Endothelial cell of umbilical vein (primary cell): ENCODE data around the gene INPP5K. TPM values are rescaled to one million over a fixed set of nuclear protein-coding genes. Genes with fewer than 3 reads are reported as not detected.

Experiments
- BruUV-seq: library from RNA; stranded (reverse); fragments of 400-500 nt; replicated peaks from 2 replicates; lab custom pipeline; 2021; lab: Mats Ljungman, UMichigan
- CTCF ChIA-PET: fragments of 300-600, 350-600 bp; sonication (Branson Sonifier 250); formaldehyde crosslinking; loops from one replicate; lab custom pipeline; 2021; ENCODE audit warnings: antibody characterized with exemption, inconsistent platforms; lab: Charles Lee
- POLR2A ChIA-PET: fragments of 300-600, 350-600 bp; sonication (Branson Sonifier 250); formaldehyde crosslinking; loops from one replicate; lab custom pipeline; 2021; ENCODE audit warnings: antibody characterized with exemption, inconsistent platforms; lab: Charles Lee
- DNase-seq: peaks from one replicate; pipeline ENCODE4 v3.0.0-alpha.2; 2011; ENCODE audit warnings: low read depth, low spot score
- FAIRE-seq: peaks from 2 replicates; lab custom pipeline; 2011; peaks lifted over from hg19 to GRCh38; lab: Jason Lieb, UNC
- H2AFZ ChIP-seq: 2 replicates; pipeline ENCODE4 v1.6.0; 2012; ENCODE audit warnings: low read depth, low read length, control low read depth, inconsistent platforms
- H3K27ac ChIP-seq: 2 replicates; pipeline ENCODE4 v1.5.1; 2011; ENCODE audit warnings: low read depth, mild to moderate bottlenecking, control low read depth, low read length, moderate library complexity; ENCODE audit not compliant: insufficient read depth
- H3K27me3 ChIP-seq, 2 experiments: 2 replicates each; pipeline versions ENCODE4 v1.6.0 to v1.6.1; 2011; ENCODE audit warnings: low read length in 2 of 2, mixed read lengths in 1 of 2; ENCODE audit not compliant: control insufficient read depth in 2 of 2, insufficient read depth in 2 of 2
- H3K36me3 ChIP-seq, 2 experiments: 2 replicates in 1 of 2; 3 replicates in 1 of 2; pipeline ENCODE4 v1.5.1; 2011; ENCODE audit warnings: low read length in 2 of 2, mild to moderate bottlenecking in 1 of 2, moderate library complexity in 1 of 2; ENCODE audit not compliant: control insufficient read depth in 2 of 2, insufficient read depth in 2 of 2; ENCODE audit errors: extremely low read depth in 1 of 2
- H3K4me1 ChIP-seq: 3 replicates; pipeline ENCODE4 v1.5.1; 2011; ENCODE audit warnings: mild to moderate bottlenecking, low read length; ENCODE audit not compliant: control insufficient read depth, insufficient read depth; ENCODE audit errors: extremely low read depth
- H3K4me2 ChIP-seq: 2 replicates; pipeline ENCODE4 v1.6.1; 2011; ENCODE audit warnings: low read length, control low read depth, mixed read lengths; ENCODE audit not compliant: insufficient read depth
- H3K4me3 ChIP-seq, 3 experiments: fragments of 200-600 bp in 1 of 3; sonication (generic), shearing (Covaris generic) in 1 of 3; replicated peaks in 1 of 3; 2 replicates each; pipeline ENCODE4 v1.5.1; 2011 to 2016; ENCODE audit warnings: control low read depth in 3 of 3, low read length in 3 of 3, mild to moderate bottlenecking in 2 of 3, inconsistent platforms in 1 of 3, low read depth in 1 of 3, moderate library complexity in 1 of 3; ENCODE audit not compliant: insufficient read depth in 1 of 3
- H3K79me2 ChIP-seq: 2 replicates; pipeline ENCODE4 v1.6.0; 2012; ENCODE audit warnings: low read length, inconsistent platforms; ENCODE audit not compliant: control insufficient read depth, insufficient read depth
- H3K9ac ChIP-seq: replicated peaks from 2 replicates; pipeline ENCODE3; 2011; ENCODE audit warnings: low read length, control low read depth; ENCODE audit not compliant: insufficient read depth; ENCODE audit errors: extremely low read depth
- H3K9me1 ChIP-seq: replicated peaks from 3 replicates; pipeline ENCODE4 v1.6.0; 2011; ENCODE audit warnings: mild to moderate bottlenecking, low read length; ENCODE audit not compliant: control insufficient read depth, insufficient read depth; ENCODE audit errors: extremely low read depth
- H3K9me3 ChIP-seq: replicated peaks from 2 replicates; pipeline ENCODE4 v1.5.1; 2012; ENCODE audit warnings: low read length, inconsistent platforms; ENCODE audit not compliant: control insufficient read depth, insufficient read depth
- H4K20me1 ChIP-seq: replicated peaks from 2 replicates; pipeline ENCODE3; 2011; ENCODE audit warnings: mild to moderate bottlenecking, low read length; ENCODE audit not compliant: control insufficient read depth, insufficient read depth; ENCODE audit errors: extremely low read depth
- EZH2 ChIP-seq: IDR thresholded peaks from 2 replicates; pipeline ENCODE4 v1.6.1; 2012; ENCODE audit warnings: borderline replicate concordance, low read depth, mild to moderate bottlenecking, moderate library complexity, low read length, inconsistent platforms; ENCODE audit not compliant: severe bottlenecking
- FOS ChIP-seq: IDR thresholded peaks from 2 replicates; pipeline ENCODE4 v1.6.1; 2011; ENCODE audit warnings: mild to moderate bottlenecking, low read length, moderate library complexity, borderline replicate concordance; ENCODE audit not compliant: insufficient read depth
- GATA2 ChIP-seq: IDR thresholded peaks from 2 replicates; pipeline ENCODE4 v1.7.0; 2011; ENCODE audit warnings: low read depth, mild to moderate bottlenecking, moderate library complexity, mixed read lengths, low read length; ENCODE audit not compliant: insufficient read length, insufficient read depth
- JUN ChIP-seq: IDR thresholded peaks from 2 replicates; pipeline ENCODE4 v1.6.1; 2011; ENCODE audit warnings: borderline replicate concordance, low read depth; ENCODE audit not compliant: insufficient read length, insufficient read depth
- MYC ChIP-seq: IDR thresholded peaks from one replicate; pipeline ENCODE4 v1.6.1; 2011; ENCODE audit warnings: mild to moderate bottlenecking, low read depth, low read length
- POLR2A ChIP-seq: IDR thresholded peaks from 2 replicates; pipeline ENCODE4 v1.6.1; 2012; ENCODE audit warnings: low read depth, mild to moderate bottlenecking, control low read depth, low read length
- POLR2AphosphoS5 ChIP-seq: IDR thresholded peaks from 2 replicates; pipeline ENCODE4 v1.6.1; 2012; ENCODE audit warnings: low read depth, mild to moderate bottlenecking, control low read depth, low read length, moderate library complexity; ENCODE audit not compliant: insufficient read depth
- dilution Hi-C: fragments of 300-500 bp; cut with MboI; formaldehyde crosslinking; loops from one replicate; pipeline ENCODE4 v1.15.0; 2019; ENCODE audit warnings: low sequenced_read_pairs; ENCODE audit not compliant: extremely low pct_ligation_motif_present
- intact Hi-C: fragments of 100-400 bp; cut with micrococcal nuclease; formaldehyde crosslinking; loops from one replicate; pipeline ENCODE4 v1.10.0; 2022
- polyA plus RNA-seq, 4 experiments: library from polyadenylated mRNA; depleted of rRNA in 3 of 4; stranded (reverse) in 3 of 4; unstranded in 1 of 4; fragments of >200 nt; gene quantifications; 2 replicates each; pipeline versions ENCODE4 v1.2.1 to v1.2.3, GENCODE V29; 2011 to 2012; ENCODE audit warnings: missing spikeins in 1 of 4
- total RNA-seq: library from RNA; stranded (reverse); gene quantifications from 2 replicates; pipeline ENCODE4 v1.2.3, GENCODE V29; 2021
- TF ChIP-seq, protein P1 (sequence below): IDR thresholded peaks from 2 replicates; pipeline ENCODE4 v1.6.1; 2011; ENCODE audit not compliant: insufficient read depth, insufficient read length
- TF ChIP-seq, protein P2 (sequence below), 2 donors: IDR thresholded peaks; 1 replicate in 1 of 2; 2 replicates in 1 of 2; pipeline ENCODE4 v1.5.1; 2011; ENCODE audit warnings: low read length in 2 of 2, mild to moderate bottlenecking in 2 of 2, moderate library complexity in 2 of 2, control low read depth in 1 of 2, inconsistent platforms in 1 of 2, low read depth in 1 of 2; ENCODE audit not compliant: insufficient read depth in 1 of 2; ENCODE audit errors: extremely low read depth in 1 of 2

The INPP5K gene
- total and polyA plus RNA-seq, 2 donors (not counting 3 experiments of a cell fraction or from before 2014, with no cell fraction given), result 44.2 to 54.1 TPM

DNA sequence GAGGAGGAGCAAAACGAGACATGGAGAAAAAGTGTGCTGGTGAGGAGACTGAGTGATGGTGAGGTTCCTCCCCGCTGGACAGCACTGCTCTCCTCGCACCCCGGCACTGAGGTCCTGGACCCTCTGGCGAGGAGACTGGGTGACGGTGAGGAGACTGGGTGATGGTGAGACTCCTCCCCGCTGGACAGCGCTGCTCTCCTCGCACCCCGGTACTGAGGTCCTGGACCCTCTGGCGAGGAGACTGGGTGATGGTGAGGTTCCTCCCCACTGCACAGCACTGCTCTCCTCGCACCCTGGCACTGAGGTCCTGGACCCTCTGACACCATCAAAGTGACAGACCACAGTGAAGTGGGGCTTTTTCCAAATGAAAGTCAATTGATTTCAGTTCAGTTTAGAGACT is 35.3 kb upstream of the INPP5K start:
- H3K9me1 ChIP-seq, result no peaks in the 10 kb centered on the region
- no peaks in the 10 kb centered on the region for H3K9me3 ChIP-seq
- no peak overlapping the region for H2AFZ ChIP-seq
- TF ChIP-seq MYC (no peak), JUN (no peak), GATA2 (no peak), FOS (no peak), POLR2AphosphoS5 (no peak), POLR2A (no peak), EZH2 (no peak)
- TF ChIP-seq, protein P1, sequence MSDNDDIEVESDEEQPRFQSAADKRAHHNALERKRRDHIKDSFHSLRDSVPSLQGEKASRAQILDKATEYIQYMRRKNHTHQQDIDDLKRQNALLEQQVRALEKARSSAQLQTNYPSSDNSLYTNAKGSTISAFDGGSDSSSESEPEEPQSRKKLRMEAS, result no peak
- TF ChIP-seq, protein P2, sequence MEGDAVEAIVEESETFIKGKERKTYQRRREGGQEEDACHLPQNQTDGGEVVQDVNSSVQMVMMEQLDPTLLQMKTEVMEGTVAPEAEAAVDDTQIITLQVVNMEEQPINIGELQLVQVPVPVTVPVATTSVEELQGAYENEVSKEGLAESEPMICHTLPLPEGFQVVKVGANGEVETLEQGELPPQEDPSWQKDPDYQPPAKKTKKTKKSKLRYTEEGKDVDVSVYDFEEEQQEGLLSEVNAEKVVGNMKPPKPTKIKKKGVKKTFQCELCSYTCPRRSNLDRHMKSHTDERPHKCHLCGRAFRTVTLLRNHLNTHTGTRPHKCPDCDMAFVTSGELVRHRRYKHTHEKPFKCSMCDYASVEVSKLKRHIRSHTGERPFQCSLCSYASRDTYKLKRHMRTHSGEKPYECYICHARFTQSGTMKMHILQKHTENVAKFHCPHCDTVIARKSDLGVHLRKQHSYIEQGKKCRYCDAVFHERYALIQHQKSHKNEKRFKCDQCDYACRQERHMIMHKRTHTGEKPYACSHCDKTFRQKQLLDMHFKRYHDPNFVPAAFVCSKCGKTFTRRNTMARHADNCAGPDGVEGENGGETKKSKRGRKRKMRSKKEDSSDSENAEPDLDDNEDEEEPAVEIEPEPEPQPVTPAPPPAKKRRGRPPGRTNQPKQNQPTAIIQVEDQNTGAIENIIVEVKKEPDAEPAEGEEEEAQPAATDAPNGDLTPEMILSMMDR (IDR thresholded peaks at IDR 0.05; ENCODE audit: extremely low read depth in 1 of 2, insufficient read depth in 1 of 2, low read depth in 1 of 2, low read length in 2 of 2), result no peak
- no TSS peak for BruUV-seq
- peaks cover 8% of the 10 kb centered on the region for H3K4me1 ChIP-seq
- FAIRE-seq (no peak), DNase-seq (no peak)
- intact Hi-C loops (no loop called here), dilution Hi-C loops (no loop called here)
- no peak overlapping the region for H3K27ac ChIP-seq
- H3K4me2 ChIP-seq, result no peak overlapping the region
- ChIA-PET CTCF (no interaction called here), POLR2A (no interaction called here)
- no peak overlapping the region for H3K9ac ChIP-seq
- no peaks in the 10 kb centered on the region for H4K20me1 ChIP-seq
- H3K27me3 ChIP-seq, result no peaks in the 10 kb centered on the region
- no peak overlapping the region for H3K4me3 ChIP-seq
- H3K36me3 ChIP-seq, result peaks cover 8 to 32% of the 10 kb centered on the region in 2 experiments
- H3K79me2 ChIP-seq, result peaks cover 30% of the 10 kb centered on the region
